ENCODE results near the gene ABHD16A.

ABHD16A gene

DNA sequence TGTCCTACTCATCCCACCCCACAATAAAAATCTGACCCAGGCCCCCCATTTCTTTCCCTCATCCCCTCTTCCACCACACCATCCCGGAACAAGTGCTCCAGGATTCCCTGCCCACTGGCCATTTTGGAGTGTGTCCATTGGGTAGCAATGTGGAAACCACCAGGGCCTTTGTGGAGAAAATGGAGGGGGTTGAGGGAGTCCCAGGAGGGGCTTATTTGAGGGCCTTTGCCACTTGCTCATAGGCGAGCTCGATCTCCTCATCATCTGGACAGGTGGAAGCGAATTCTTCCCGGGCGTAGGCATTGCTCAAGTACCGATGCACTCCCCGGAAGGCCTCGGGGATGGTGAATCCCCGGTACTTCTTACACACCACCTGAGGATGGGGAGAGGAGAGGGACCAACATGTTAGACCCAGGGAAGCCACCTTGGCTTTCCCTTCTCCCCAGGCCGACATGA, 27.5 kb upstream of the ABHD16A start:
- DNase-seq: no peak

DNA sequence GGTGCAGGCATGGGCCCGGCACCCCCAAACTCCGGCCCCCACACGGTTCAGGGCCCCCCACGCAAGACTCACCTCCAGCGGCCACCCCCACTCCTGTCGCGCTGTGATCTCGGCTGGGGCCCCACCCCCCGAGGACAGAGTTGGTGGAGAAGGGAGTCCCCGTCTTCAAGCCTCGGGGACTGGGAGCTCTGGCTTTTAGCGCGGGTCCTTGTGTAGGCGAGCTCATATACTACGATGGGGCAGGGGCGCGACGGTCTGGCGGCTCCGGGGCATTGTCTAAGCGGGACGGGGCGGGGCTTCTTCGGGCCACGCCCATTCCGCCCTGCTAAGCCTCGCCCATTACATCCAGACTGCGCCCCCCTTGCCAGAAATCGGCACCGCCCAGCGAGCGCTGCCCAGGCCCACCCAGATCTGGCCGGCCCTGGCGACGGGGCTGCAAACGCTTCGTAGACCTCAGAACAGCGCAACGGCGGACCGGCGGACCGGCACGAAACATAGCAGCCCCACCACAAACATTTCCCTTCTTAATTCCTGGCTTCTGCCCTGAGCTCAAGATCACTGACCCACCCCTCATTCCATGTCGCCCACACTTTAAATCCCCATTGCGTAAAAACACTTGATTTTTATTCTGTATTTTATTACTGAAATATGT, 27.0 kb upstream of the ABHD16A start:
- DNase-seq: peak; percentile 74

DNA sequence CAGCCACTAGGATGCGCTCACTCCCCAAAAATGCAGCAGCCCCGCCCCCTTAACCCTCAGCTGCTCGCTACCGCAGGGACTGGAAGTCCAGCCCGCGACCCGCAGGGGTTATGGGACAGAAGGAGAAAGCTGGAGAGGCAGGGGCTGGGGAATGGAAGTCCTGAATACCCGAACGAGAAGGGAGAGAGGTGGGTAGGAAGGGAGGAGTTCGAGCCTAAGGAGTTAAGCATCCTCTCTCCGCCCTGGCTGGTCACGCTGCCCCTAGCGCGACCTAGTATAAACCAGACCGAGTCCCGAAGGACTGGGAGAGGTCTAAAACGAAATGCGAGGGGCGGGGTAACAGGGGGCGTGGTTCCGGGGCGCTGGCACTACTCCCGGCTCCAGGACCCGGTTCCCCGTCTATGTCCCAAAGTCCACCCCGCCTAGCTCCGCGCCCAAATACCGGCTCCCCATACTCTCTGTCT, 26.4 kb upstream of the ABHD16A start:
- DNase-seq: peak; percentile 89

DNA sequence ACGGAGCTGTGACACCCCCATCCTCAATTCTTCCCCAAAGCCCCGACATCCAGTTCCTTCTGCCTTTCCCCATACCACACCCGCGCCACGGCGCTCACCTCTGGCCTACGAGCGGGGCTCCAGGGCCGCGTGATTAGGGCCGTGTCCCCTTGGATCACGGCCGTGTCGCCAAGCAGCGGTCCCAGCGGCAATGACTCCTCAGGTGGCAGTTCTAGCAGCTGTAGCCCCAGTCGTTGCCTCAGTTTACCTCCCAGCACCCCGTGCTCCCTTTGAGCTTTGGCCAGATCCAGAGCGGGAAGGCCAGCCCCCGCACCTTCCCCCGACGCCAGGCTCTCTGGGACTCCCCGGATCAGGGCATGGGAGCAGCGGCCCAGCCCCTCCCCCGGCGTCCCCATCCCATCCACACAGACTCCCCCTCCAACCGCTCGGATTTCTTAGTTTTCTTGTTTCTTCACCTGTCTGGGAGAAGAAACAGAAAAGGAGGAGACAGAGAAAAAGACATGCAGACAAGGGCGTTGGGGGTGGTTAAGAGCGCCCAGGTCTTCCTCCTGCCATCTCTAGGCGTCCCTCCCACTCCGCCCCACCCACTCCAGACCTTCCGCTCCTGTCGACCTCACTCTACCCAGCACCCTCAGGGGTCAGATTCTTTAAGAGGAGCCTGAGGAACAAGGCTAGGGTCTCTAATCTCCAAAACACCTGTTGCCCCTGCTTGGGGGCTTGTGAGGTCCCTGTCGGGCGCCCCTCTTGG, 25.8 kb upstream of the ABHD16A start, which contains the start of gene DDAH2:
DDAH2 (minus strand) TSS at position 533 of the 748 bp plus-strand sequence; CDS start at position 395, 138 bp downstream.
- no peak for DNase-seq

DNA sequence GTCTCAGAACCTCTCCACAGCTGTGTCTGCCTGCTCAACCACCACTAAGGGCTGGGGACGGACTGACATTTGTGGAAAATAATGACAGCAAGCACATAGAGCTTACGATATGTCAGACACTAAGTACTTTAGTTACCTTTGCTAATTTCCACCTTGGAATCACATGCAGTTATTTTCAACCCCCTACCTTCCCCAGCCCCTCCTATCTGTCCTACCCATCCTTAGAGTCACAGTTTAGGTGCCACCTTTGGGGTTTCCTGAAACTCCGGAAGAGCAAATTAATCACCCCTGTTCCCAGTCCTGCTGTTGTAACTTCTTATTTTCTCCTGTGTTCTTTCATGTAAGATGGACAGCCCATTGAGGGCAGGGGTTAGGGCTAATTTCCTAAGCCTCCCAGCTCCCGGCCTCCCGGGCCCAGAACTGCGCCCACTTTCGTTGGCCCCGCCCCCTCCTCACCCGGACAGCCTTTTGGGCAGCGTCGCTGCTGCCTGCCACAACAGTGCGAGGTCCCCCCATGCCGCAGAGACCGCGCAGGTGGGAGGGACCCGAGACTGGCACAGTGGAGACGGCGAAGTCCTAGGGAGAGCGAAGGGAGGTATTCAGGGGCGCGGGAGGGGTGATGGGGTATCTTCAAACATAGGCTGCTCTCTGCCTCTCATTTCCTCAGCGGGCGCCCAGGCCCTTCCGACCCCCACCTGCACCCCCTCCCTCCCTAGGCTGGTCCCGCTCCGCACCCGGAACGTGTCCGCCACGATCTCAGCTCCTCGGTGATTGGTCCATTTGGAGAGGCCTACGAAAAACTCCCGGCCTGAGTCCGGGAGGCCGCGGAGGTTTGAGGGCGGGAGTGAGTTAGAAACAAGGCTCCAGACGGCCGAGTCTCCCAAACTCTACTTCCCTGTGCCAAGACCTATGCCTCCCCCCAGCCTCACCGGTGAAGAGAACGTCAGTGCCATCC, 24.9 kb upstream of the ABHD16A start:
- no peak for DNase-seq

DNA sequence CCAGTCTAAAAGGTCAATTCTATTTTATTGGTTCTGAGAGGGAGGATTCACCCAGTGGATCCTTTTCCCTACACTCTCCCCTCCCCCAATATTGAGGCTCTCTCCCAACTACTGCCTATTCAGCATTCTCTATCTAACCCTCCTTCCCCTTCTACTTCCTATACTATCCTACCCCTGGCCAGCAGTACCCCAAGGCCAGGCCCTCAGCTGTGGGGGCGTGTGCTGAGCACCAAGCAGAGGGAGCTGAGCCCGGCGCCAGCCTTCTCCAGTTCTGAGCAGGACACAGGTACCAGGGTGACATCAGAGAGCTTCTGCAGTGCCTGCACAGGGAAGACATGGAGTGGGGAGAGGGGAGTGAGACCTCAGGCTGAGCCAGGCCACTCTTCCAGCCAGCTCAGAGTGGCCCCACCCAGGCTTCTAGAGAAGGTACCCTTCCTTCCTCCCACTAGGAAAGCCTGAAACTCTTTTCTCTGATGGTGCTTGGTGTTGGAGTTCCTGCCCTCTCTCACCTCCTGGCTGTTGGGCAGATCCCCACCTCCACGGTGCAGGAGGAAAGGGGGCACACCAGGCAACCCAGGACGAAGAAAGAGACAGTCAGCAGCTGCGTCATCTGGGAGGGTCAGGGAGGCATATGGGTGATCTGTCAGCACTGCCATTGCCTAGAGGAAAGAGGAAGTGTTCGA, 24.1 kb upstream of the ABHD16A start:
- DNase-seq: peak; percentile 54

DNA sequence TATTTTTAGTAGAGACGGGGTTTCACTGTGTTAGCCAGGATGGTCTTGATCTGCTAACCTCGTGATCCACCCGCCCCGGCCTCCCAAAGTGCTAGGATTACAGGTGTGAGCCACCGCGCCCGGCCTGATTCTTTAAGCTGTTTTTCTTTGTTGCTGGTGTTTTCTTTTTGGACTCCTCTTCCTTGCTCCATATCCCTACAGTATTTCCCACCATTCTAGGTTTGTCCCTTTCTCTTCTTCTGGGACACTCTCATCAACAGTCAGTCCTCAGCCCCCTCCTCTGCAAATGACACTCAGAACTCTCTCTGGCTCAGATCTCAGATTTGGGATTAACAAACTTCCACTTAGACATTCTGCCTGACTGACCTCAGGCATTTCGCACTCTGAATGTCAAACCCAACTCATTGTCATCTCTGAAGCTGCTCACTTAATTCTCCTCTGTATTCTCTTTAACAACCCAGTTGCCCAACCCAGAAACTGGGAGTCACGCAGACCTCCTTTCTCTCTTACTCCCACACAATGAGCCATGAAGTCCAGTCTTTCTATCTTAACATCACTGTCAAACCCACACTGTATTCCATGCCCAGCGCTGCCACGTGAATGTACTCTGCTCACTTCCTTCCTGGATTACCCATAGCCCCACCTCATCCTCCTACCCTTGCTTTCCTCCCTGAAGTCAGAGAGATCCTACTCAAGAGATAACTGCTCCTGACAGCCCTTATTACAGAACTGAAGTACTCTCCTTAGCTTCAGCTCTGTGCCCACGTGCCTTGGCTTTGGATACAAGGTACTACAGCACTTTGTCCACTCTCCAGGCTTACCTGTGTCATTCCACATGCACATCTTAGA, 22.6 kb upstream of the ABHD16A start:
- DNase-seq: no peak

DNA sequence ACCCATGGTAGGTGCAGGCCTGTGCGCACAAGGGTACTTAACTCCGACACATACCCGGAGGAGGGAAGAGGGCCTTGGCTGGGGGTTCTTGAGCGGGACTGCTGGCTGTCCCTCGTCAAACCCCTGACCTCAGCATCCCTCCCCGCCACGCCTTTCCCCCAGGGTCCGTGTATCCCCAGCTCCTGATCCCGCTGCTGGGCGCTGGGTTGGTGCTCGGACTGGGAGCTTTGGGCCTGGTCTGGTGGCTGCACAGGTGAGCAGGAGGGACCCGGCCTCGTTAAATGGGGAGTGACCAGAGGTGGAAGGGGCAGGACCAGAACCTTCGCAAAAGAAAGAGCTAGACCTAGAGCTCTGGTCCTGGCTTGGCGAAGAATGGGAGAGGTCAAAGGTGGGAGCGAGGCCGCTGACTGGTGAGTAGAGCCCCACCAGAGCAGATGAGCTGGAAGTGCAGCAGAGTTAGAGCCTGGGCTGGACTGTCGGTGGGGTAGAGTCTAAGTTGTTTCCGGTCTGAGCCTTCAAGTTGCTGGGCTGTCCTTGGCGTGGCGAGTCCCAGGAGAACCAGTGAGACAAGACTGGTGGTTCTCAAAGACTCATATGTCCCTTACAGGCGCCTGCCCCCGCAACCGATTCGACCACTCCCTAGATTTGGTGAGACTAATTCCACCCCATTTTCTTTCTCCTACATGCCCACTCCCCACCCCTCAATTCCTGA, 21.0 kb upstream of the ABHD16A start:
- no peak for DNase-seq

DNA sequence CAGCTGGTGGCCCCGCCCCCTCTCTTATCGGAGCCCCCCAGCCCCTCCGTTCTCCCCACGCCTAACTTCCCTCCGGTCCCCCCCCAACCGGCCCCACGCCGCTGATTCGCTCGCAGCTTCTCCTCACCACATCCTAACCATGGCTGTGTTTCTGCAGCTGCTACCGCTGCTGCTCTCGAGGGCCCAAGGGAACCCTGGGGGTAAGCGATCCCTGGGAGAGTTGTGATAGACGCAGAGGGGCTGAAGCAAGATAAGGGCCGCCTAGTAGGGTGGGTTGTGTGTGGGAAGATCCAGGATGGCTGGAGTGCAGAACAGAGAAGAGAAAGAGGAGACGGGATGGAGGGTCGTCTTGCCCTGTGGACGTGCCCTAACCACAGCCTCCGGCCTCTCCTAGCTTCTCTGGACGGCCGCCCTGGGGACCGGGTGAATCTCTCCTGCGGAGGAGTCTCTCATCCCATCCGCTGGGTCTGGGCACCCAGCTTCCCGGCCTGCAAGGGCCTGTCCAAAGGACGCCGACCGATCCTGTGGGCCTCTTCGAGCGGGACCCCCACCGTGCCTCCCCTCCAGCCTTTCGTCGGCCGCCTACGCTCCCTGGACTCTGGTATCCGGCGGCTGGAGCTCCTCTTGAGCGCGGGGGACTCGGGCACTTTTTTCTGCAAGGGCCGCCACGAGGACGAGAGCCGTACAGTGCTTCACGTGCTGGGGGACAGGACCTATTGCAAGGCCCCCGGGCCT, 20.3 kb upstream of the ABHD16A start, which contains the start of gene MPIG6B:
MPIG6B (plus strand) TSS at position 129 of the 735 bp plus-strand sequence; CDS start at position 140, 11 bp downstream.
- DNase-seq: no peak

DNA sequence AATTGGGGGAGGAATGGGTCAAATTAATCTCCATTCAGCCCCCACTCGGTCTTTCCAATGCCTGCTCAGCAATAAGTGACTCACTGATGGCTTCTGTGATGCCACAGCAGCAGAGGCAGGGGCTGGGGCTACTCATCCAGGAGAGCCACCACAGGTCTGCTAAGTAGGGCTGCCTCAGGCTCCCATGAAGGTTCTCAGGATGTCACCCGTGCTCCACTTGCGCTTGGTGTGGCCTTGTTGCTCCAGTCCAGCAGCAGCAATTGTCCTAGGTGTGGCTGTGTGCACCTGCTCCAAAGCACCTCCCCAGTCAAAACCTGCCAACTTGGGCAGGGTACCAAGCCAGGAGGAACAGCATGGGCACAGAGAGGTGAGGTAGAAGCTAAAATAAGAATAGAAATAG, 19.0 kb upstream of the ABHD16A start:
- DNase-seq: no peak

DNA sequence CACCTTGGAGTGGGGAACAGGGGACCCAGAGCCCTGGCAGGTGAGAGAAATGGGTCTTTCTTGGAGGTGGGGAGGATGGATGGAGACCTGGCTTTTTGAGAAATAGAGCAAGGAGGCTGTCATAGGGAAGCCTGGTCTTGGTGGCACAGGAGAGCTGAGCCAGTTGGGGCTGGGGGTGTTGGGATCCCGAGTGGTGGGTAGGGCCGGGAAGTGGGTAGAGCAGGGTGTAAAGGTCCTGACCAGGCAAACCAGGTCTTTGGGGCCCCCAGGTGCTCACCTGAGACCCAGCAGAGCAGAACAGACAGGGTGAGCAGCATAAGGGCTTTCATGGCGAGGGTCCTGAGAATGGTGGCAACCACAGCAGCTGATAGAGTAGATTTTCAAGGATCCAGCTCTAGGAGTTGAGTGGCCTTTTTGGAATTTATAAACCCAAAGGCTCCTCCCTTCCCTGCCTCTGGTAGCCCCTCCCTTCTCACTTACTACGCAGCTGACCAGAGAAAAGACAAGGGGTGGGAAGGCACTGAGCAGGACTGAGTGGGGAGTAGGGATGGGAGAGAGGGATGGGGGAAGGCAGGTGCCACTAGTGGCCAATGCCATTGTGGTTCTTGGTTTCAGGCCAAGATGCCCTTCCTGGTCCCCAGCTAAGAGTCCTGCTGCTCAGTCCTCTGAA, 18.4 kb upstream of the ABHD16A start, which contains the start of gene LY6G6C:
LY6G6C (minus strand) TSS at position 396 of the 670 bp plus-strand sequence; CDS start at position 329, 67 bp downstream.
- DNase-seq: no peak

DNA sequence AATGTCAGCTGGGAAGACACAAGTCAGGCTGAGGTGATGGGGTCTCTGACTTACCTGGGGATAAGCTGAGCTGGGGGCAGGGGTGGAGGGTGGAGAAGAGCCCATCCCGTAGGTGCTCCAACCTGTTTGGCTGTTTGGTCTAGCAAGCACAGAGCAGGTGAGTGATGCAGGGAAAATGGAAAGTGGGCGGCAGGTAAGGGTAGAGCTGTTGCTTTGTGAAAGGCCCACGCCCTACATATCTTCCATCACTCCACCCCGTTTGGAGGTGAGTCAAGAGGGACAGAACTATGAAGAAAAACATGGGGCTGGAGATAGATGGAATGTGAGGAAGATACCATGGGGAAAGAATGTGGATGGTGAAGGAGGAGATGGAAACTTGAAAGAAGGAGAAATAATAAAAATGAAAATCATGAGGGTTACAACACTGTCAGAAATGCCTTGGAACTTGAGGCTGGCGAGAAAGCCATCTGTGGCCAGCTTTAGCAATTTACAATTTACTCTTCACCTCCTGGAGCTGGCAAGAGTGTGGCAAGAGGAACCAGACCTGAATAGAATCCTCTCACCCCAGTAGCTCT, 17.2 kb upstream of the ABHD16A start:
- no peak for DNase-seq

DNA sequence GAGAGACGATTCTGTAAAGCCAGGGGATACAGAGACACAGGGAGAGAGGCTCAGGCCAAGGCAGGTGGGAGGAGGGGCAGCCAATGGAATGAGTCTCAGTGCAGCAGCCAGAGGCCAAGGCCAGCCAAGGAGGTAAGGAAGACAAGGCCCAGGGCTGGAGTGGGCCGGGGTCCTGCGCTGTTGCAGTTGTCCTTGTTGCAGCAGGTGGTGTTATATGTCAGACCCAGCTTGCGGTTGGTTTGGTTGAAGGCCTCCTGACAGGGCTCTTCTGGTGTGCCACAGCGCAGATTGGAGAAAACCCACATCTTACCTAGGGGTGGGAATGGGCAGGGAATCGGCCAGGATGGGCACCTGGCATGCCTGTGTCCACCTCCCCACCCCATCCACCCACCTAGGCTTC, 15.9 kb upstream of the ABHD16A start:
- no peak for DNase-seq

DNA sequence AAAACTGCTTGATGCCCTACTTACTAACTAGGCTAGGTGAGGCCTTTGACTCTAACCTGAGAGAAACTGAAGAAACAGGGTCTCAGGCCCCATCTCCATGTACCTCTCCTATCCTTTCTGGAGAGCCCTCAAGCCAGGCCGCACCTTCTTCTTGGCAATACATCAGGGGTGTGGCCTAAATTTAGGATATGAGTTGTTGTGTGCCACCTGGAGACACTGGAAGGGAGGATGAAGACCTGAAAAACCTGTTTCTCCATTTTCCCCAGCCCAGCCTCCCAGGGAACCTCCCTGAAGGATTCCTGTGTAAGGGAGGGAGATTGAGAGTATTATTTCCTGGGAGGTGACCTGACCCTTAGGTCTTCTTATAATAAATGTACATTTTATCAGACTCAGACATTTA, 15.1 kb upstream of the ABHD16A start:
- no peak for DNase-seq

DNA sequence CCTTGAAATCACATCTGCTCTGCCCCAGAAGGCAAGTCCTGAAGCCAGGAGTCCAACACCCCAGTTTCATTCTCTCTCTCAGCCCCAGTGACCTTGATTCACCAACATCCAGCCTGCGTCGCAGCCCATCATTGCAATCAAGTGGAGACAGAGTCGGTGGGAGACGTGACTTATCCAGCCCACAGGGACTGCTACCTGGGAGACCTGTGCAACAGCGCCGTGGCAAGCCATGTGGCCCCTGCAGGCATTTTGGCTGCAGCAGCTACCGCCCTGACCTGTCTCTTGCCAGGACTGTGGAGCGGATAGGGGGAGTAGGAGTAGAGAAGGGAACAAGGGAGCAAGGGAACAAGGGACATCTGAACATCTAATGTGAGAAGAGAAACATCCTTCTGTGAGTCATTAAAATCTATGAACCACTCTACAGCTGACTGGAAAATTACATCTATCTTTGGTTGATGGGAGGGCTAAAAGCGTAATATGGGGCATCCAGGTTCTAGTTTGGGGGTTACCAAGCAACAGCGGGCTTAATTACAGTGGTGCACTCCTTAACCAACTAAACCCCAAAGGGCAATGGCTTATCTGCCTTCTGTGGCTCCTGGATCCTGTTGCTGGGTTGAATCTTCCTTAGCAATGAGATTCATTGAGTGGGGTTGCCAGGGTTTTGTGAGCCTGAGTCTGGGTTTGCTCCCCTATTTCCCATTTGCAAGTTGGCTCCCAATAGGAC, 14.5 kb upstream of the ABHD16A start:
- DNase-seq: no peak

DNA sequence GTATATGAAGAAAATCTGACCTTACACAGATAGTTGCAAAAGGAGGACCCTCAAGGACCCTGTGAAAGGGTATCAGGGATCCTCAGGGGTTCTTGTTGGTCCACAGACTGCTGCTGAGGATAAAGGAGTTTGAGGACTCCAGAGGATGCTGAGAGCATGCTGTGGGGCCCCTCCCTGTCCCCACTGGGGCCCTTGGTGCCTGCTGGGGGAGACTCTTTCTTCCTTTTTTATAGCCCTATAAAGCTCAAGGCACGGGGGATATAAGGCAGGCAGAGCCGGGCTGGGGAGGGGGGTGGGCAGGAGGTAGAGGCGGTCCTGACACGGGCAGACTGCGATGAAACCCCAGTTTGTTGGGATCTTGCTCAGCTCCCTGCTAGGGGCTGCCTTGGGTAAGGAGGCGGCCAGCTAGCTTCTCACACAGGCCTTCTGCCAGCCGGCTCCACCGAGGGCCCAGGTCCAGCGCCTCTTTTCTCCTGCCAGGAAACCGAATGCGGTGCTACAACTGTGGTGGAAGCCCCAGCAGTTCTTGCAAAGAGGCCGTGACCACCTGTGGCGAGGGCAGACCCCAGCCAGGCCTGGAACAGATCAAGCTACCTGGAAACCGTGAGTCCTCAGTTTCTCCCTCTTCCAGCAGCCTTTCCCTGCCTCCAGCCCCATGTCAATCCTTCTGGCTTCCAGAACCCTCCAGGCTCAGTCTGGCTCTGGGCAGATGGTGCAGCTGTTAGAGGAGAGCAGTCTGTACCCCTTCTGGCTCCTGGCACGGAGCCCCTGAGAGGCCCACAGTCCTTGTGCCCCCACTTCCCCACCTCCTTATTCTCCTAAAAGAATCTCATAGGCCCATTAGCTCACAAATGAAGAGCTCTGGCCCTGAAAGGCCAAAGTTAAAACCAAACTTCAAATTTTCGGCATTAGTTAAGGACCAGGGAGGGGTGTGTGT, 12.2 kb upstream of the ABHD16A start, which contains the start of gene LY6G6D:
LY6G6D (plus strand) TSS at position 327 of the 937 bp plus-strand sequence; CDS start at position 335, 8 bp downstream.
- no peak for DNase-seq

Data from CD4-positive, alpha-beta T cell treated with Interleukin-6 for 4 hours (primary cell).